ENCODE results near the gene PELI1.

DNA sequence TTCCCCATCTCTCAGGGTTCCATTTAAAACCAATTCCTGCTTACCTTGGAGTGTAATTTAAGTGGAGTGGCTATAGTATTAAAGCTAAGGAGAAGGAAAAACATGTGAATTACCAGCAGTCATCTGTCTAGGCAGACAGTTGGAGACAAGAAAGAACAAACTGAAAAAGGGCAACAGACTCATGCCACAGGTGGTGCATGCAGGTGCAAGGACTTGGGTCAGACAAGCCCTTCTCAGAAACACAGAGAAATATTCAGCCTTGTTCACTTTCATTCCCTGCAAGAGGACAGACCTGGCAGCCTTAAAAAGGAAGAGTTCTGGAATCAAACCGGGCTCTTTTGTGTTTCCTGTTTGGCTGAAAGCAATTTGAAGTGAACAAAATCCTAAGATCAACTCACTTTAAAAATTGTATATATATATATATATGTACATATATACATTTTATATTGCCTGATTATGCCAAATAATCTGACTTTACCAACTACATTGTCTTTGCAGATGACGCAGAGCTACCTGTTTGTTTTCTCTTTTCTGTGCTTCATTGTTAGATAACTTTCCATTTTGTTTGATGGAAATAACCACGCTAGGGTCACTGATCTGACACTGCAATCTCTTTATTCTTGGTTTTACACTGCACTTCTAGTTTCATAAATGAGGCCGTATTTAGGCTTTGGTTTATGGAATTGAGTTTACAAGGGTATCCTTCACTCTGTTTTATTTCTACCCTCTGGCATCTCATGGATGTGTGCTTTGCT, 89.9 kb downstream of the PELI1 start:
- TF ChIP-seq, protein P1, sequence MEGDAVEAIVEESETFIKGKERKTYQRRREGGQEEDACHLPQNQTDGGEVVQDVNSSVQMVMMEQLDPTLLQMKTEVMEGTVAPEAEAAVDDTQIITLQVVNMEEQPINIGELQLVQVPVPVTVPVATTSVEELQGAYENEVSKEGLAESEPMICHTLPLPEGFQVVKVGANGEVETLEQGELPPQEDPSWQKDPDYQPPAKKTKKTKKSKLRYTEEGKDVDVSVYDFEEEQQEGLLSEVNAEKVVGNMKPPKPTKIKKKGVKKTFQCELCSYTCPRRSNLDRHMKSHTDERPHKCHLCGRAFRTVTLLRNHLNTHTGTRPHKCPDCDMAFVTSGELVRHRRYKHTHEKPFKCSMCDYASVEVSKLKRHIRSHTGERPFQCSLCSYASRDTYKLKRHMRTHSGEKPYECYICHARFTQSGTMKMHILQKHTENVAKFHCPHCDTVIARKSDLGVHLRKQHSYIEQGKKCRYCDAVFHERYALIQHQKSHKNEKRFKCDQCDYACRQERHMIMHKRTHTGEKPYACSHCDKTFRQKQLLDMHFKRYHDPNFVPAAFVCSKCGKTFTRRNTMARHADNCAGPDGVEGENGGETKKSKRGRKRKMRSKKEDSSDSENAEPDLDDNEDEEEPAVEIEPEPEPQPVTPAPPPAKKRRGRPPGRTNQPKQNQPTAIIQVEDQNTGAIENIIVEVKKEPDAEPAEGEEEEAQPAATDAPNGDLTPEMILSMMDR (IDR thresholded peaks at IDR 0.05) = no peak
- TF ChIP-seq POLR2A (IDR thresholded peaks at IDR 0.05) (no peak), POLR2AphosphoS5 (IDR thresholded peaks at IDR 0.05; ENCODE audit: insufficient read depth in 1 of 2, low read depth in 1 of 2) (no peak)

Data from vagina (tissue), 2 donors.